OCI-LY7 (cell line): ENCODE data around the gene ADCK2. TPM values are rescaled to one million over a fixed set of nuclear protein-coding genes. Genes with fewer than 3 reads are reported as not detected.

Experiments
- BruUV-seq: library from RNA; stranded (reverse); fragments of 400-500 nt; replicated peaks from 2 replicates; lab custom pipeline; 2021; lab: Mats Ljungman, UMichigan
- CTCF ChIA-PET: fragments of 300-600 bp; sonication (Branson Sonifier 250); formaldehyde crosslinking; loops from one replicate; lab custom pipeline; 2022; ENCODE audit warnings: antibody characterized with exemption; ENCODE audit not compliant: unreplicated experiment; lab: Charles Lee
- POLR2A ChIA-PET: fragments of 300-600 bp; sonication (Branson Sonifier 250); formaldehyde crosslinking; loops from one replicate; lab custom pipeline; 2022; ENCODE audit warnings: antibody characterized with exemption; lab: Charles Lee
- DNase-seq: peaks from one replicate; pipeline ENCODE4 v3.0.0-alpha.2; 2015; ENCODE audit warnings: low spot score
- H2AFZ ChIP-seq: fragments of 200-600 bp; sonication (generic), shearing (Covaris generic); 2 replicates; pipeline ENCODE4 v1.6.1; 2014; ENCODE audit warnings: mild to moderate bottlenecking, antibody characterized with exemption, low read length, moderate library complexity
- H3K27ac ChIP-seq: fragments of 200-600 bp; sonication (generic); 2 replicates; pipeline ENCODE4 v1.5.1; 2014; ENCODE audit warnings: mixed run types, low read depth, mild to moderate bottlenecking, moderate library complexity, low read length, inconsistent platforms; ENCODE audit not compliant: poor library complexity, severe bottlenecking
- H3K36me3 ChIP-seq: fragments of 200-600 bp; sonication (generic); 2 replicates; pipeline ENCODE4 v1.6.1; 2014; ENCODE audit warnings: mild to moderate bottlenecking, antibody characterized with exemption, low read length, moderate library complexity, mixed read lengths; ENCODE audit not compliant: insufficient read depth
- H3K4me1 ChIP-seq: fragments of 200-600 bp; sonication (generic); 2 replicates; pipeline ENCODE4 v1.5.1; 2014; ENCODE audit warnings: mild to moderate bottlenecking, low read length; ENCODE audit not compliant: insufficient read depth, poor library complexity, severe bottlenecking
- H3K4me2 ChIP-seq: fragments of 200-600 bp; sonication (generic); 2 replicates; pipeline ENCODE4 v1.6.1; 2014; ENCODE audit warnings: mild to moderate bottlenecking, low read length
- H3K4me3 ChIP-seq: fragments of 200-600 bp; sonication (generic); 2 replicates; pipeline ENCODE4 v1.5.1; 2014; ENCODE audit warnings: mild to moderate bottlenecking, low read depth, low read length; ENCODE audit not compliant: poor library complexity, severe bottlenecking
- H3K79me2 ChIP-seq: fragments of 200-600 bp; sonication (generic); 2 replicates; pipeline ENCODE4 v1.6.1; 2016; ENCODE audit warnings: low read depth, mild to moderate bottlenecking, low read length, moderate library complexity, mixed read lengths; ENCODE audit not compliant: insufficient read depth
- H3K9me2 ChIP-seq: fragments of 200-600 bp; sonication (generic); 2 replicates; pipeline ENCODE4 v1.6.1; 2016; ENCODE audit warnings: mild to moderate bottlenecking, low read length, mixed read lengths; ENCODE audit not compliant: insufficient read depth
- H3K9me3 ChIP-seq: fragments of 200-600 bp; sonication (generic); 2 replicates; pipeline ENCODE4 v1.6.1; 2014; ENCODE audit warnings: mild to moderate bottlenecking, mixed run types, low read length, mixed read lengths
- H4K20me1 ChIP-seq: fragments of 200-600 bp; sonication (generic); 2 replicates; pipeline ENCODE4 v1.6.1; 2014; ENCODE audit warnings: mild to moderate bottlenecking, antibody characterized with exemption, low read length, moderate library complexity, mixed read lengths; ENCODE audit not compliant: insufficient read depth
- CTCF ChIP-seq: fragments of 200-600 bp; sonication (generic); conservative IDR thresholded peaks from 2 replicates; pipeline ENCODE4 v1.5.1; 2014; ENCODE audit warnings: mild to moderate bottlenecking, antibody characterized with exemption, low read length, moderate library complexity, mixed read lengths
- EZH2phosphoT487 ChIP-seq: fragments of 200-600 bp; sonication (generic); IDR thresholded peaks from 2 replicates; pipeline ENCODE4 v1.6.1; 2018; ENCODE audit warnings: low read depth, borderline replicate concordance, mild to moderate bottlenecking, mixed run types, antibody characterized with exemption, low read length, moderate library complexity, mixed read lengths
- intact Hi-C: fragments of 100-400 bp; cut with micrococcal nuclease; formaldehyde crosslinking; loops from one replicate; pipeline ENCODE4 v1.10.0; 2022; ENCODE audit not compliant: unreplicated experiment
- total RNA-seq, 2 experiments: library from RNA; depleted of rRNA in 1 of 2; stranded (reverse); fragments of >200 nt in 1 of 2; shearing (Covaris generic) in 1 of 2; gene quantifications; 2 replicates each; pipeline ENCODE4 v1.2.3, GENCODE V29; 2014 to 2022

ADCK2 gene
- total RNA-seq, 2 experiments from 2014 or later, result 45.8 to 60.2 TPM

GRCh38 chr7:140635816-140636215, 36.9 kb upstream of the ADCK2 start:
- Histone ChIP-seq H3K27ac (no peak overlapping the region), H3K36me3 (no peaks in the 10 kb centered on the region), H3K79me2 (no peaks in the 10 kb centered on the region), H3K4me1 (no peaks in the 10 kb centered on the region), H3K4me2 (no peak overlapping the region), H3K9me2 (no peaks in the 10 kb centered on the region), H3K4me3 (no peak overlapping the region), H2AFZ (no peak overlapping the region), H4K20me1 (no peaks in the 10 kb centered on the region), H3K9me3 (no peaks in the 10 kb centered on the region)
- POLR2A ChIA-PET, result interaction anchor here (0.6 kb wide), 1 partner anchor 13 kb away, joined by 4 read pairs; no protein-coding TSS in a partner anchor
- intact Hi-C loops, result no loop called here
- no TSS peak for BruUV-seq
- CTCF ChIA-PET, result no interaction called here
- no peak for DNase-seq
- no peak for TF ChIP-seq EZH2phosphoT487
- TF ChIP-seq CTCF, result no peak

- intact Hi-C loops, result no loop called here
- Histone ChIP-seq H3K9me3 (no peaks in the 10 kb centered on the region), H4K20me1 (no peaks in the 10 kb centered on the region), H3K36me3 (no peaks in the 10 kb centered on the region), H3K79me2 (no peaks in the 10 kb centered on the region), H3K4me2 (no peak overlapping the region), H3K27ac (no peak overlapping the region), H3K9me2 (no peaks in the 10 kb centered on the region), H3K4me3 (no peak overlapping the region), H3K4me1 (peaks cover 5% of the 10 kb centered on the region), H2AFZ (no peak overlapping the region)
- CTCF ChIA-PET, result no interaction called here
- POLR2A ChIA-PET, result no interaction called here
- BruUV-seq, result no TSS peak
- TF ChIP-seq CTCF (no peak), EZH2phosphoT487 (no peak)
- DNase-seq, result no peak
Measured at GRCh38 chr7:140637400-140637799, 35.3 kb upstream of the ADCK2 start.

GRCh38 chr7:140638173-140638791, 34.5 kb upstream of the ADCK2 start:
- TF ChIP-seq EZH2phosphoT487 (no peak), CTCF (no peak)
- Histone ChIP-seq H3K4me1 (peaks cover 5% of the 10 kb centered on the region), H3K27ac (no peak overlapping the region), H4K20me1 (no peaks in the 10 kb centered on the region), H3K4me3 (no peak overlapping the region), H3K79me2 (no peaks in the 10 kb centered on the region), H3K4me2 (no peak overlapping the region), H3K36me3 (no peaks in the 10 kb centered on the region), H3K9me3 (no peaks in the 10 kb centered on the region), H2AFZ (no peak overlapping the region), H3K9me2 (no peaks in the 10 kb centered on the region)
- CTCF ChIA-PET, result no interaction called here
- BruUV-seq, result no TSS peak
- intact Hi-C loops, result no loop called here
- no peak for DNase-seq
- POLR2A ChIA-PET, result interaction anchor here (0.7 kb wide), 1 partner anchor 904 kb away, joined by 5 read pairs; no protein-coding TSS in a partner anchor
